HEK293 (cell line): ENCODE results near the gene FYCO1.

Experiments
- GLIS1 ChIP-seq: fragments of 450-650 bp; formaldehyde crosslinking; IDR thresholded peaks from 2 replicates; pipeline ENCODE4 v1.5.1; 2016; ENCODE audit warnings: missing biosample characterization, missing genetic modification characterization
- GLIS2 ChIP-seq: fragments of 450-650 bp; formaldehyde crosslinking; IDR thresholded peaks from 2 replicates; pipeline ENCODE4 v1.5.1; 2016; ENCODE audit warnings: missing biosample characterization, missing genetic modification characterization
- KLF1 ChIP-seq: fragments of 450-650 bp; formaldehyde crosslinking; IDR thresholded peaks from 2 replicates; pipeline ENCODE4 v1.5.1; 2016; ENCODE audit warnings: missing biosample characterization, missing genetic modification characterization
- KLF10 ChIP-seq: fragments of 450-650 bp; IDR thresholded peaks from 2 replicates; pipeline ENCODE4 v1.5.1; 2018; ENCODE audit warnings: missing biosample characterization, mild to moderate bottlenecking, missing genetic modification characterization
- KLF16 ChIP-seq: fragments of 450-650 bp; formaldehyde crosslinking; IDR thresholded peaks from 2 replicates; pipeline ENCODE4 v1.5.1; 2017; ENCODE audit warnings: missing biosample characterization, missing genetic modification characterization
- MEIS1 ChIP-seq: sonication (generic); formaldehyde crosslinking; IDR thresholded peaks from 2 replicates; pipeline ENCODE4 v1.8.1; 2022; ENCODE audit warnings: missing genetic modification reagents, mild to moderate bottlenecking, borderline replicate concordance
- PATZ1 ChIP-seq: fragments of 450-650 bp; formaldehyde crosslinking; IDR thresholded peaks from 2 replicates; pipeline ENCODE4 v1.5.1; 2016; ENCODE audit warnings: missing biosample characterization, missing genetic modification characterization
- SP2 ChIP-seq: fragments of 450-650 bp; formaldehyde crosslinking; IDR thresholded peaks from 2 replicates; pipeline ENCODE4 v1.5.1; 2016; ENCODE audit warnings: missing biosample characterization, missing genetic modification characterization
- SP3 ChIP-seq: fragments of 450-650 bp; formaldehyde crosslinking; IDR thresholded peaks from 2 replicates; pipeline ENCODE4 v1.5.1; 2016; ENCODE audit warnings: missing biosample characterization, missing genetic modification characterization
- SP7 ChIP-seq: fragments of 450-650 bp; formaldehyde crosslinking; IDR thresholded peaks from 2 replicates; pipeline ENCODE4 v1.5.1; 2016; ENCODE audit warnings: missing biosample characterization, missing genetic modification characterization
- YY1 ChIP-seq: fragments of 450-650 bp; formaldehyde crosslinking; IDR thresholded peaks from 2 replicates; pipeline ENCODE4 v1.5.1; 2018; ENCODE audit warnings: missing biosample characterization, missing genetic modification characterization
- ZBTB11 ChIP-seq: fragments of 450-650 bp; formaldehyde crosslinking; conservative IDR thresholded peaks from 2 replicates; pipeline ENCODE4 v1.5.1; 2016; ENCODE audit warnings: low read depth, missing biosample characterization, missing genetic modification characterization
- ZBTB17 ChIP-seq: fragments of 450-650 bp; formaldehyde crosslinking; IDR thresholded peaks from 2 replicates; pipeline ENCODE4 v1.5.1; 2016; ENCODE audit warnings: missing biosample characterization, missing genetic modification characterization
- ZBTB20 ChIP-seq: fragments of 450-650 bp; formaldehyde crosslinking; IDR thresholded peaks from 2 replicates; pipeline ENCODE4 v1.5.1; 2016; ENCODE audit warnings: missing biosample characterization, missing genetic modification characterization
- ZBTB26 ChIP-seq: fragments of 450-650 bp; formaldehyde crosslinking; optimal IDR thresholded peaks from 2 replicates; pipeline ENCODE3; 2016; ENCODE audit warnings: missing biosample characterization, mild to moderate bottlenecking, missing genetic modification characterization
- ZBTB44 ChIP-seq: fragments of 450-650 bp; IDR thresholded peaks from 2 replicates; pipeline ENCODE4 v1.5.1; 2018; ENCODE audit warnings: missing biosample characterization, mild to moderate bottlenecking, missing genetic modification characterization
- ZBTB8A ChIP-seq: fragments of 450-650 bp; formaldehyde crosslinking; IDR thresholded peaks from 2 replicates; pipeline ENCODE4 v1.5.1; 2016; ENCODE audit warnings: missing biosample characterization, missing genetic modification characterization
- ZFP3 ChIP-seq: fragments of 450-650 bp; formaldehyde crosslinking; IDR thresholded peaks from 2 replicates; pipeline ENCODE4 v1.5.1; 2016; ENCODE audit warnings: low read depth, missing biosample characterization, missing genetic modification characterization
- ZIC2 ChIP-seq: fragments of 450-650 bp; formaldehyde crosslinking; IDR thresholded peaks from 2 replicates; pipeline ENCODE4 v1.5.1; 2016; ENCODE audit warnings: missing biosample characterization, missing genetic modification characterization
- ZNF335 ChIP-seq: fragments of 450-650 bp; formaldehyde crosslinking; conservative IDR thresholded peaks from 2 replicates; pipeline ENCODE4 v1.5.1; 2016; ENCODE audit warnings: missing biosample characterization, missing genetic modification characterization
- ZNF623 ChIP-seq: fragments of 450-650 bp; formaldehyde crosslinking; IDR thresholded peaks from 2 replicates; pipeline ENCODE4 v1.5.1; 2016; ENCODE audit warnings: missing biosample characterization, missing genetic modification characterization
- ZNF629 ChIP-seq: fragments of 450-650 bp; formaldehyde crosslinking; IDR thresholded peaks from 2 replicates; pipeline ENCODE4 v1.5.1; 2017; ENCODE audit warnings: missing biosample characterization, missing genetic modification characterization
- ZXDB ChIP-seq: fragments of 450-650 bp; formaldehyde crosslinking; IDR thresholded peaks from 2 replicates; pipeline ENCODE4 v1.5.1; 2016; ENCODE audit warnings: missing biosample characterization, missing genetic modification characterization
- TF ChIP-seq, protein P1 (sequence below): fragments of 450-650 bp; formaldehyde crosslinking; IDR thresholded peaks from 2 replicates; pipeline ENCODE4 v1.5.1; 2017; ENCODE audit warnings: missing biosample characterization, missing genetic modification characterization
- TF ChIP-seq, protein P2 (sequence below): fragments of 450-650 bp; formaldehyde crosslinking; IDR thresholded peaks from 2 replicates; pipeline ENCODE4 v1.5.1; 2016; ENCODE audit warnings: missing biosample characterization, missing genetic modification characterization

Gene FYCO1

GRCh38 chr3:45995236-45996192 is at the start of gene FYCO1 (continued):
- TF ChIP-seq ZBTB11 (tag by site-specific recombination) = peak; percentile 79; the same call in 1 of the 2 replicates
- no peak for TF ChIP-seq ZFP3 (tag by site-specific recombination)
- 0 out of 2 replicates have a peak, but pooled peaks have one; percentile 32 for TF ChIP-seq ZBTB44 (tag by site-specific recombination)
- no peak for TF ChIP-seq KLF10 (tag by site-specific recombination)
- peak; percentile 89 for TF ChIP-seq ZBTB17 (tag by site-specific recombination)
- peak; percentile 84 for TF ChIP-seq YY1 (tag by site-specific recombination)
- TF ChIP-seq PATZ1 (tag by site-specific recombination) = peak; percentile 68
- peak; percentile 66 for TF ChIP-seq GLIS1 (tag by site-specific recombination)
- TF ChIP-seq KLF16 (tag by site-specific recombination) = peak; percentile 68; the same call in 1 of the 2 replicates
- TF ChIP-seq, protein P1, sequence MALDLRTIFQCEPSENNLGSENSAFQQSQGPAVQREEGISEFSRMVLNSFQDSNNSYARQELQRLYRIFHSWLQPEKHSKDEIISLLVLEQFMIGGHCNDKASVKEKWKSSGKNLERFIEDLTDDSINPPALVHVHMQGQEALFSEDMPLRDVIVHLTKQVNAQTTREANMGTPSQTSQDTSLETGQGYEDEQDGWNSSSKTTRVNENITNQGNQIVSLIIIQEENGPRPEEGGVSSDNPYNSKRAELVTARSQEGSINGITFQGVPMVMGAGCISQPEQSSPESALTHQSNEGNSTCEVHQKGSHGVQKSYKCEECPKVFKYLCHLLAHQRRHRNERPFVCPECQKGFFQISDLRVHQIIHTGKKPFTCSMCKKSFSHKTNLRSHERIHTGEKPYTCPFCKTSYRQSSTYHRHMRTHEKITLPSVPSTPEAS (tag by site-specific recombination) = 0 out of 2 replicates have a peak, but pooled peaks have one; percentile 16
- TF ChIP-seq KLF1 (tag by site-specific recombination) = peak; percentile 67
- peak; percentile 87 for TF ChIP-seq SP3 (tag by site-specific recombination)
- no peak for TF ChIP-seq ZNF623 (tag by site-specific recombination)
- peak; percentile 77 for TF ChIP-seq ZBTB26 (tag by site-specific recombination)
- TF ChIP-seq ZNF629 (tag by site-specific recombination) = peak; percentile 58
- TF ChIP-seq ZIC2 = 0 out of 2 replicates have a peak, but pooled peaks have one; percentile 38
- TF ChIP-seq SP2 = peak; percentile 64
- TF ChIP-seq MEIS1 (CRISPR knock-in tag) = no peak
- TF ChIP-seq ZBTB20 (tag by site-specific recombination) = peak; percentile 76
- TF ChIP-seq, protein P2, sequence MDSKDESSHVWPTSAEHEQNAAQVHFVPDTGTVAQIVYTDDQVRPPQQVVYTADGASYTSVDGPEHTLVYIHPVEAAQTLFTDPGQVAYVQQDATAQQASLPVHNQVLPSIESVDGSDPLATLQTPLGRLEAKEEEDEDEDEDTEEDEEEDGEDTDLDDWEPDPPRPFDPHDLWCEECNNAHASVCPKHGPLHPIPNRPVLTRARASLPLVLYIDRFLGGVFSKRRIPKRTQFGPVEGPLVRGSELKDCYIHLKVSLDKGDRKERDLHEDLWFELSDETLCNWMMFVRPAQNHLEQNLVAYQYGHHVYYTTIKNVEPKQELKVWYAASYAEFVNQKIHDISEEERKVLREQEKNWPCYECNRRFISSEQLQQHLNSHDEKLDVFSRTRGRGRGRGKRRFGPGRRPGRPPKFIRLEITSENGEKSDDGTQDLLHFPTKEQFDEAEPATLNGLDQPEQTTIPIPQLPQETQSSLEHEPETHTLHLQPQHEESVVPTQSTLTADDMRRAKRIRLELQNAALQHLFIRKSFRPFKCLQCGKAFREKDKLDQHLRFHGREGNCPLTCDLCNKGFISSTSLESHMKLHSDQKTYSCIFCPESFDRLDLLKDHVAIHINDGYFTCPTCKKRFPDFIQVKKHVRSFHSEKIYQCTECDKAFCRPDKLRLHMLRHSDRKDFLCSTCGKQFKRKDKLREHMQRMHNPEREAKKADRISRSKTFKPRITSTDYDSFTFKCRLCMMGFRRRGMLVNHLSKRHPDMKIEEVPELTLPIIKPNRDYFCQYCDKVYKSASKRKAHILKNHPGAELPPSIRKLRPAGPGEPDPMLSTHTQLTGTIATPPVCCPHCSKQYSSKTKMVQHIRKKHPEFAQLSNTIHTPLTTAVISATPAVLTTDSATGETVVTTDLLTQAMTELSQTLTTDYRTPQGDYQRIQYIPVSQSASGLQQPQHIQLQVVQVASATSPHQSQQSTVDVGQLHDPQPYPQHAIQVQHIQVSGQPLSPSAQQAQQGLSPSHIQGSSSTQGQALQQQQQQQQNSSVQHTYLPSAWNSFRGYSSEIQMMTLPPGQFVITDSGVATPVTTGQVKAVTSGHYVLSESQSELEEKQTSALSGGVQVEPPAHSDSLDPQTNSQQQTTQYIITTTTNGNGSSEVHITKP (tag by site-specific recombination) = peak; percentile 60; the same call in 1 of the 2 replicates
- 0 out of 2 replicates have a peak, but pooled peaks have one; percentile 27 for TF ChIP-seq ZBTB8A (tag by site-specific recombination)
- TF ChIP-seq SP7 (tag by site-specific recombination) = peak; percentile 49; the same call in 1 of the 2 replicates
- TF ChIP-seq GLIS2 = peak; percentile 64; the same call in 1 of the 2 replicates
- peak; percentile 81 for TF ChIP-seq ZXDB (tag by site-specific recombination)
- peak; percentile 91 for TF ChIP-seq ZNF335 (tag by site-specific recombination)
